GM19035 (cell line): ENCODE measurements around the gene CSRNP2.
"Not testable (repeated sequence)": the region's sequence is repeated elsewhere in the genome, so short reads cannot be mapped to it uniquely, and the experiment has no call there.

Experiments used
- ATAC-seq: cut with Tn5 transposase; IDR thresholded peaks from one replicate; pipeline ENCODE4 v1.9.1; 2021; ENCODE audit not compliant: unreplicated experiment

The CSRNP2 gene

GRCh38 chr12:51078346-51078745 lies 5.0 kb downstream of the CSRNP2 start:
- ATAC-seq: not testable (repeated sequence)

- no peak for ATAC-seq
Observed at GRCh38 chr12:51077930-51078329, 5.5 kb downstream of the CSRNP2 start.

GRCh38 chr12:51076236-51076930 lies 7.0 kb downstream of the CSRNP2 start:
- no peak for ATAC-seq

- ATAC-seq: no peak
Observed at GRCh38 chr12:51075390-51075789, 8.0 kb downstream of the CSRNP2 start.

GRCh38 chr12:51071663-51072062 lies 11.7 kb downstream of the CSRNP2 start:
- ATAC-seq: no peak

GRCh38 chr12:51070004-51070403 lies 13.4 kb downstream of the CSRNP2 start:
- no peak for ATAC-seq

GRCh38 chr12:51067771-51068170 lies 15.6 kb downstream of the CSRNP2 start:
- ATAC-seq: no peak

- ATAC-seq: no peak
Observed at GRCh38 chr12:51067229-51067628, 16.2 kb downstream of the CSRNP2 start.

- no peak for ATAC-seq
Observed at GRCh38 chr12:51065530-51065929, 17.9 kb downstream of the CSRNP2 start.

GRCh38 chr12:51062631-51063397 lies 20.6 kb downstream of the CSRNP2 start:
- ATAC-seq: no peak

- ATAC-seq: no peak
Observed at GRCh38 chr12:51059086-51059485, 24.3 kb downstream of the CSRNP2 start.

GRCh38 chr12:51056242-51056641 lies 27.2 kb downstream of the CSRNP2 start:
- ATAC-seq: no peak

GRCh38 chr12:51055060-51055459 lies 28.3 kb downstream of the CSRNP2 start:
- no peak for ATAC-seq

GRCh38 chr12:51051787-51052186 lies 31.6 kb downstream of the CSRNP2 start:
- no peak for ATAC-seq

GRCh38 chr12:51049525-51049924 lies 33.9 kb downstream of the CSRNP2 start:
- ATAC-seq: no peak

- ATAC-seq: no peak
Observed at GRCh38 chr12:51048661-51049251, 34.6 kb downstream of the CSRNP2 start.

GRCh38 chr12:51047655-51048540 lies 35.5 kb downstream of the CSRNP2 start, which contains the start of gene LETMD1:
Gene LETMD1, plus strand, starts transcription at chr12:51048327. Its CDS starts 30 bp downstream, at chr12:51048357.
- peak; percentile 95 for ATAC-seq

GRCh38 chr12:51036279-51036678 lies 47.1 kb downstream of the CSRNP2 start:
- no peak for ATAC-seq

GRCh38 chr12:51033457-51034089 lies 49.8 kb downstream of the CSRNP2 start:
- no peak for ATAC-seq

GRCh38 chr12:51033048-51033447 lies 50.3 kb downstream of the CSRNP2 start:
- ATAC-seq: no peak

GRCh38 chr12:51028813-51029150 lies 54.6 kb downstream of the CSRNP2 start:
- no peak for ATAC-seq
